ENCODE data around the gene FAM83F. TPM values are rescaled to one million over a fixed set of nuclear protein-coding genes. Genes with fewer than 3 reads are reported as not detected.

The FAM83F gene
- total and polyA plus RNA-seq, 2 donors (not counting 1 experiment from before 2014, with no cell fraction given) = 0.10 TPM; not detected in 1

- intact Hi-C loops (cut with micrococcal nuclease) = loop anchor here (5.0 kb wide), 1 partner anchor 70 kb away; no protein-coding TSS in a partner anchor
- H3K9me3 ChIP-seq (ENCODE audit: control extremely low read depth in 1 of 3, control insufficient read depth in 2 of 3, insufficient read depth in 1 of 3, low read length in 2 of 3) = no peaks in the 10 kb centered on the region
- H4K20me1 ChIP-seq (ENCODE audit: control insufficient read depth, insufficient read depth, low read length, poor library complexity, severe bottlenecking) = no peaks in the 10 kb centered on the region
- no peak overlapping the region for H3K4me2 ChIP-seq (replicated peaks; ENCODE audit: low read depth, low read length, poor library complexity, severe bottlenecking)
- H3K4me1 ChIP-seq (ENCODE audit: control insufficient read depth in 2 of 2, insufficient read depth in 2 of 2, low read length in 2 of 2) = peaks cover 47 to 62% of the 10 kb centered on the region in 2 donors
- POLR2A ChIA-PET = interaction anchor here (0.6 kb wide), 1 partner anchor 869 kb away, joined by 6 read pairs; no protein-coding TSS in a partner anchor
- ATAC-seq (ENCODE audit: low read depth) (no peak), DNase-seq (no peak)
- CTCF ChIA-PET = interaction anchor here (0.9 to 1.7 kb wide), 3 partner anchors 10 to 73 kb away, joined by 3 to 4 read pairs (median 3); no protein-coding TSS in a partner anchor
- peaks cover 17% of the 10 kb centered on the region for H3K79me2 ChIP-seq (ENCODE audit: control insufficient read depth, insufficient read depth, low read length)
- no peak overlapping the region for H3K9ac ChIP-seq (ENCODE audit: low read length)
- WGBS (ENCODE audit: insufficient coverage) = no CpG with 5 or more reads among the region's 6 CpGs
- H3K36me3 ChIP-seq (replicated peaks in 1 of 2; ENCODE audit: control extremely low read depth in 1 of 2, control insufficient read depth in 1 of 2, extremely low read depth in 1 of 2, insufficient read depth in 2 of 2, low read length in 1 of 2) = peaks cover 0 to 13% of the 10 kb centered on the region in 2 experiments
- H3K27ac ChIP-seq (ENCODE audit: low read length in 2 of 2) = no peak overlapping the region
- H3K27ac Mint-ChIP-seq = no peak overlapping the region
- H3K9me3 Mint-ChIP-seq (ENCODE audit: insufficient read depth) = no peaks in the 10 kb centered on the region
- H3K27me3 Mint-ChIP-seq = no peaks in the 10 kb centered on the region
- TF ChIP-seq EZH2 (IDR thresholded peaks at IDR 0.05; ENCODE audit: borderline replicate concordance, insufficient read depth, low read depth, low read length, poor library complexity, severe bottlenecking) (no peak), CTCF (IDR thresholded peaks at IDR 0.05) (no peak)
- no peaks in the 10 kb centered on the region for H3K27me3 ChIP-seq (replicated peaks in 1 of 4; ENCODE audit: control extremely low read depth in 1 of 4, control insufficient read depth in 3 of 4, insufficient read depth in 4 of 4, low read length in 3 of 4)
- H3K4me1 Mint-ChIP-seq = peaks cover 62% of the 10 kb centered on the region
- no peak overlapping the region for H3K4me3 Mint-ChIP-seq
- H2AFZ ChIP-seq (ENCODE audit: insufficient read depth, low read depth, low read length, poor library complexity, severe bottlenecking) = no peak overlapping the region
- H3K4me3 ChIP-seq (ENCODE audit: control extremely low read depth in 1 of 5, extremely low read depth in 1 of 5, insufficient read depth in 1 of 5, low read depth in 2 of 5, low read length in 4 of 5) = no peak overlapping the region
Measured at GRCh38 chr22:39952347-39952746, 42.4 kb upstream of the FAM83F start.

DNA sequence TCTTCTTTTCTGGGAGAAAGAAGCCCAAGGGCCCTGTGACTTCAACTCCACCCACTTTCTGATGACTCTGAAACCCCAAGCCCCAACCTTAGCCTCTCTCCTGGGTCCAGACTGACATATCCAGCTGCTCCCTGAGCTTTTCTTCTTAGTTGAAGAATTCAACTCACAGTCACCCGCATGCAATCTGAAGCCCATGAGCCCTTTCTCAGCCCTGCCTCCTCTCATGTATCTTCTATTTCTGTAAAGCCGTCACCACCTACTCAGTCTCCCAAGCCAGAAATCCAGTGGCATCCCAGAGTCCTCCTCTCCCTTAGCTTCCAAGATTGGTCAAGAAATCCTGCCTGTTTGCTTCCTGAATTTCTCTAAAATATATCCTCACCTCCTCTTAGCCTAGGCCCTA, 41.7 kb upstream of the FAM83F start:
- WGBS (ENCODE audit: insufficient coverage) = 100% methylated on average over 2 of the region's 2 CpGs
- Histone ChIP-seq H3K9ac (ENCODE audit: low read length) (no peak overlapping the region), H3K27me3 (replicated peaks in 1 of 4; ENCODE audit: control extremely low read depth in 1 of 4, control insufficient read depth in 3 of 4, insufficient read depth in 4 of 4, low read length in 3 of 4) (no peaks in the 10 kb centered on the region), H3K79me2 (ENCODE audit: control insufficient read depth, insufficient read depth, low read length) (peaks cover 19% of the 10 kb centered on the region), H3K4me3 (ENCODE audit: control extremely low read depth in 1 of 5, extremely low read depth in 1 of 5, insufficient read depth in 1 of 5, low read depth in 2 of 5, low read length in 4 of 5) (no peak overlapping the region), H2AFZ (ENCODE audit: insufficient read depth, low read depth, low read length, poor library complexity, severe bottlenecking) (no peak overlapping the region), H3K4me2 (replicated peaks; ENCODE audit: low read depth, low read length, poor library complexity, severe bottlenecking) (no peak overlapping the region), H4K20me1 (ENCODE audit: control insufficient read depth, insufficient read depth, low read length, poor library complexity, severe bottlenecking) (no peaks in the 10 kb centered on the region), H3K36me3 (replicated peaks in 1 of 2; ENCODE audit: control extremely low read depth in 1 of 2, control insufficient read depth in 1 of 2, extremely low read depth in 1 of 2, insufficient read depth in 2 of 2, low read length in 1 of 2) (peaks cover 0 to 15% of the 10 kb centered on the region in 2 experiments), H3K4me1 (ENCODE audit: control insufficient read depth in 2 of 2, insufficient read depth in 2 of 2, low read length in 2 of 2) (peaks cover 42 to 60% of the 10 kb centered on the region in 2 donors), H3K27ac (ENCODE audit: low read length in 2 of 2) (no peak overlapping the region), H3K9me3 (ENCODE audit: control extremely low read depth in 1 of 3, control insufficient read depth in 2 of 3, insufficient read depth in 1 of 3, low read length in 2 of 3) (no peaks in the 10 kb centered on the region)
- Mint-ChIP-seq H3K4me3 (no peak overlapping the region), H3K4me1 (peaks cover 62% of the 10 kb centered on the region), H3K27ac (no peak overlapping the region), H3K9me3 (ENCODE audit: insufficient read depth) (no peaks in the 10 kb centered on the region), H3K27me3 (peaks cover 3% of the 10 kb centered on the region)
- ATAC-seq (ENCODE audit: low read depth) (no peak), DNase-seq (no peak)
- TF ChIP-seq CTCF (IDR thresholded peaks at IDR 0.05) = no peak
- no peak for TF ChIP-seq EZH2 (IDR thresholded peaks at IDR 0.05; ENCODE audit: borderline replicate concordance, insufficient read depth, low read depth, low read length, poor library complexity, severe bottlenecking)
- CTCF ChIA-PET = interaction anchor here (0.9 to 1.7 kb wide), 3 partner anchors 9 to 72 kb away, joined by 3 to 4 read pairs (median 3); no protein-coding TSS in a partner anchor
- POLR2A ChIA-PET = no interaction called here
- intact Hi-C loops (cut with micrococcal nuclease) = loop anchor here (5.0 kb wide), 1 partner anchor 69 kb away; no protein-coding TSS in a partner anchor
